HEK293 (cell line): Measurements from ENCODE around the gene LAIR2.

Experiments
- CTCF ChIA-PET: fragments of 350-600 bp; formaldehyde crosslinking; extraction: SDS; loops from one replicate; lab custom pipeline; 2021; ENCODE audit warnings: antibody characterized with exemption; lab: Yijun Ruan, JAX
- POLR2A ChIA-PET: fragments of 300-600 bp; formaldehyde crosslinking; extraction: SDS; loops from one replicate; lab custom pipeline; 2020; ENCODE audit warnings: antibody characterized with exemption, inconsistent platforms; lab: Yijun Ruan, JAX
- H3K27ac ChIP-seq: fragments of 200-500 bp; sonication (Bioruptor generic); 2 replicates; pipeline ENCODE4 v1.5.1; 2014; ENCODE audit warnings: low read depth, low read length, control low read depth, inconsistent platforms; ENCODE audit errors: extremely low read depth
- H3K36me3 ChIP-seq, 2 experiments: fragments of 200-500 bp in 1 of 2; sonication (Bioruptor generic) in 1 of 2; 1 replicate in 1 of 2; 2 replicates in 1 of 2; pipeline ENCODE4 v1.5.1; 2014 to 2017; ENCODE audit warnings: inconsistent platforms in 2 of 2, low read length in 2 of 2; ENCODE audit not compliant: control insufficient read depth in 2 of 2, insufficient read depth in 1 of 2
- H3K4me1 ChIP-seq: fragments of 200-500 bp; sonication (Bioruptor generic); 2 replicates; pipeline ENCODE4 v1.5.1; 2014; ENCODE audit warnings: mild to moderate bottlenecking, low read length, inconsistent platforms; ENCODE audit not compliant: control insufficient read depth, insufficient read depth
- H3K4me3 ChIP-seq: 2 replicates; pipeline ENCODE4 v1.5.1; 2011; ENCODE audit warnings: low read depth, mild to moderate bottlenecking, control low read depth, low read length, moderate library complexity
- H3K9me3 ChIP-seq: fragments of 200-500 bp; sonication (Bioruptor generic); 2 replicates; pipeline ENCODE4 v1.5.1; 2014; ENCODE audit warnings: low read depth, low read length, inconsistent platforms; ENCODE audit not compliant: control insufficient read depth, insufficient read depth
- GFI1B ChIP-seq: fragments of 450-650 bp; formaldehyde crosslinking; IDR thresholded peaks from 2 replicates; pipeline ENCODE4 v1.5.1; 2016; ENCODE audit warnings: missing biosample characterization, missing genetic modification characterization
- HOXC10 ChIP-seq: sonication (generic); formaldehyde crosslinking; IDR thresholded peaks from 2 replicates; pipeline ENCODE4 v1.8.1; 2023; ENCODE audit warnings: mild to moderate bottlenecking, missing genetic modification reagents
- HOXD13 ChIP-seq: sonication (generic); formaldehyde crosslinking; IDR thresholded peaks from 2 replicates; pipeline ENCODE4 v1.8.0; 2022; ENCODE audit warnings: missing genetic modification reagents, borderline replicate concordance
- KLF8 ChIP-seq: fragments of 450-650 bp; formaldehyde crosslinking; IDR thresholded peaks from 2 replicates; pipeline ENCODE4 v1.5.1; 2016; ENCODE audit warnings: missing biosample characterization, missing genetic modification characterization
- OSR2 ChIP-seq: fragments of 450-650 bp; formaldehyde crosslinking; IDR thresholded peaks from 2 replicates; pipeline ENCODE4 v1.5.1; 2016; ENCODE audit warnings: missing biosample characterization, missing genetic modification characterization
- SCRT2 ChIP-seq: fragments of 450-650 bp; formaldehyde crosslinking; IDR thresholded peaks from 2 replicates; pipeline ENCODE4 v1.5.1; 2016; ENCODE audit warnings: missing biosample characterization, missing genetic modification characterization
- SETDB1 ChIP-seq: IDR thresholded peaks from one replicate; pipeline ENCODE4 v1.6.1; 2017; ENCODE audit warnings: mild to moderate bottlenecking, low read length, moderate library complexity, mixed read lengths; ENCODE audit not compliant: insufficient read length
- TRIM28 ChIP-seq: IDR thresholded peaks from 2 replicates; pipeline ENCODE4 v1.6.1; 2011; ENCODE audit warnings: low read length, control low read depth, borderline replicate concordance
- WT1 ChIP-seq: fragments of 450-650 bp; formaldehyde crosslinking; IDR thresholded peaks from 2 replicates; pipeline ENCODE4 v1.5.1; 2016; ENCODE audit warnings: missing biosample characterization, missing genetic modification characterization
- YY2 ChIP-seq: fragments of 450-650 bp; formaldehyde crosslinking; IDR thresholded peaks from 2 replicates; pipeline ENCODE4 v1.5.1; 2016; ENCODE audit warnings: missing biosample characterization, missing genetic modification characterization
- ZBTB21 ChIP-seq: fragments of 450-650 bp; formaldehyde crosslinking; IDR thresholded peaks from 2 replicates; pipeline ENCODE4 v1.5.1; 2017; ENCODE audit warnings: missing biosample characterization, missing genetic modification characterization
- ZBTB8A ChIP-seq: fragments of 450-650 bp; formaldehyde crosslinking; IDR thresholded peaks from 2 replicates; pipeline ENCODE4 v1.5.1; 2016; ENCODE audit warnings: missing biosample characterization, missing genetic modification characterization
- ZNF114 ChIP-seq: fragments of 450-650 bp; formaldehyde crosslinking; IDR thresholded peaks from 2 replicates; pipeline ENCODE4 v1.5.0; 2017; ENCODE audit warnings: missing biosample characterization, missing genetic modification characterization
- ZNF140 ChIP-seq: fragments of 450-650 bp; formaldehyde crosslinking; IDR thresholded peaks from 2 replicates; pipeline ENCODE4 v1.5.1; 2016; ENCODE audit warnings: missing biosample characterization, missing genetic modification characterization
- ZNF169 ChIP-seq: fragments of 450-650 bp; formaldehyde crosslinking; IDR thresholded peaks from 2 replicates; pipeline ENCODE4 v1.5.1; 2016; ENCODE audit warnings: missing biosample characterization, missing genetic modification characterization
- ZNF184 ChIP-seq: fragments of 450-650 bp; IDR thresholded peaks from 2 replicates; pipeline ENCODE4 v1.5.1; 2018; ENCODE audit warnings: missing biosample characterization, mild to moderate bottlenecking, missing genetic modification characterization
- ZNF248 ChIP-seq: fragments of 450-650 bp; formaldehyde crosslinking; IDR thresholded peaks from 2 replicates; pipeline ENCODE4 v1.5.1; 2017; ENCODE audit warnings: missing biosample characterization, missing genetic modification characterization
- ZNF324 ChIP-seq: fragments of 450-650 bp; formaldehyde crosslinking; IDR thresholded peaks from 2 replicates; pipeline ENCODE4 v1.5.1; 2016; ENCODE audit warnings: missing biosample characterization, missing genetic modification characterization
- ZNF341 ChIP-seq: fragments of 450-650 bp; formaldehyde crosslinking; IDR thresholded peaks from 2 replicates; pipeline ENCODE4; 2016; ENCODE audit warnings: low read depth, missing biosample characterization, missing genetic modification characterization
- ZNF423 ChIP-seq: fragments of 450-650 bp; formaldehyde crosslinking; IDR thresholded peaks from 2 replicates; pipeline ENCODE4 v1.5.1; 2016; ENCODE audit warnings: missing biosample characterization, missing genetic modification characterization
- ZNF426 ChIP-seq: fragments of 450-650 bp; formaldehyde crosslinking; IDR thresholded peaks from 2 replicates; pipeline ENCODE4 v1.5.1; 2017; ENCODE audit warnings: missing biosample characterization, missing genetic modification characterization, mild to moderate bottlenecking, inconsistent platforms, moderate library complexity
- ZNF473 ChIP-seq: fragments of 450-650 bp; formaldehyde crosslinking; IDR thresholded peaks from 2 replicates; pipeline ENCODE4 v1.5.1; 2017; ENCODE audit warnings: missing biosample characterization, missing genetic modification characterization
- ZNF549 ChIP-seq: fragments of 450-650 bp; IDR thresholded peaks from 2 replicates; pipeline ENCODE4 v1.5.1; 2018; ENCODE audit warnings: missing biosample characterization, missing genetic modification characterization, mild to moderate bottlenecking, inconsistent platforms, moderate library complexity
- ZNF585B ChIP-seq: fragments of 450-650 bp; formaldehyde crosslinking; IDR thresholded peaks from 2 replicates; pipeline ENCODE4 v1.5.1; 2016; ENCODE audit warnings: missing biosample characterization, missing genetic modification characterization
- ZNF707 ChIP-seq: fragments of 450-650 bp; formaldehyde crosslinking; IDR thresholded peaks from 2 replicates; pipeline ENCODE4 v1.5.1; 2016; ENCODE audit warnings: missing biosample characterization, missing genetic modification characterization
- ZNF768 ChIP-seq: fragments of 450-650 bp; formaldehyde crosslinking; IDR thresholded peaks from 2 replicates; pipeline ENCODE4 v1.5.1; 2018; ENCODE audit warnings: missing biosample characterization, mild to moderate bottlenecking, missing genetic modification characterization
- ZNF792 ChIP-seq: fragments of 450-650 bp; formaldehyde crosslinking; IDR thresholded peaks from 2 replicates; pipeline ENCODE4 v1.5.1; 2016; ENCODE audit warnings: missing biosample characterization, missing genetic modification characterization
- ZNF837 ChIP-seq: fragments of 450-650 bp; formaldehyde crosslinking; IDR thresholded peaks from 2 replicates; pipeline ENCODE4 v1.5.1; 2016; ENCODE audit warnings: missing biosample characterization, missing genetic modification characterization
- ZSCAN16 ChIP-seq: fragments of 450-650 bp; formaldehyde crosslinking; IDR thresholded peaks from 2 replicates; pipeline ENCODE4 v1.5.1; 2016; ENCODE audit warnings: missing biosample characterization, missing genetic modification characterization
- TF ChIP-seq, protein P1 (sequence below): fragments of 450-650 bp; formaldehyde crosslinking; conservative IDR thresholded peaks from 2 replicates; pipeline ENCODE4 v1.5.1; 2016; ENCODE audit warnings: low read depth, missing biosample characterization, missing genetic modification characterization
- TF ChIP-seq, protein P2 (sequence below): fragments of 450-650 bp; formaldehyde crosslinking; IDR thresholded peaks from 2 replicates; pipeline ENCODE4 v1.5.1; 2016; ENCODE audit warnings: missing biosample characterization, missing genetic modification characterization
- TF ChIP-seq, protein P3 (sequence below): fragments of 450-650 bp; formaldehyde crosslinking; IDR thresholded peaks from 2 replicates; pipeline ENCODE4 v1.5.1; 2016; ENCODE audit warnings: missing biosample characterization, missing genetic modification characterization
- TF ChIP-seq, protein P4 (sequence below): fragments of 450-650 bp; formaldehyde crosslinking; IDR thresholded peaks from 2 replicates; pipeline ENCODE4 v1.5.1; 2016; ENCODE audit warnings: missing biosample characterization, missing genetic modification characterization

LAIR2 gene

DNA sequence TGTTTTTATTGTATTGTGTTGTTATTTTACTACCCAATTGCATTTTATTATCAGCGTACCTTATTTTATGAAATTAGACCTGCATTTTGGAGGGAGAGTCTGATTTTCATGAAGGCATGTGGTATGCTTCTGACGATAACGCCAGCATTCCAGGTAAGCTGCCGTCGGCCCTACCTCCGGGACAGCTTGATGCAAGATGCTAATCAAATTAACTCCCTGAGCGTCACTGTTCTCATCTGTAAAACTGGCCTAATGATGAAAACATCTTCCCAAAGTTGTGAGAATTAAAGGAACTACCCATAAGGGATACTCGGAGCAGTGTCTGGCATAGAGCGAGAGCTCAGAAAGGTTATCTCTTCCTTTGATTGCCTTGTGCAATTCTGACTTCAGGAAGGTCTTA, 12.9 kb upstream of the LAIR2 start:
- ChIA-PET CTCF (interaction anchor here (0.6 to 1.7 kb wide), 4 partner anchors 12 to 190 kb away, joined by 3 to 9 read pairs (median 4); no protein-coding TSS in a partner anchor), POLR2A (no interaction called here)
- no peak overlapping the region for H3K4me3 ChIP-seq
- no peak overlapping the region for H3K27ac ChIP-seq
- no peaks in the 10 kb centered on the region for H3K9me3 ChIP-seq
- H3K4me1 ChIP-seq, result no peaks in the 10 kb centered on the region
- H3K36me3 ChIP-seq, result no peaks in the 10 kb centered on the region
- TF ChIP-seq ZNF184 (tag by site-specific recombination) (no peak), ZNF169 (tag by site-specific recombination) (no peak), WT1 (no peak), KLF8 (tag by site-specific recombination) (no peak), ZNF248 (tag by site-specific recombination) (no peak), ZNF837 (tag by site-specific recombination) (no peak), YY2 (no peak), ZNF707 (no peak), ZBTB21 (tag by site-specific recombination) (no peak), TRIM28 (no peak), HOXD13 (no peak), ZNF341 (no peak), GFI1B (tag by site-specific recombination) (no peak)
- TF ChIP-seq, protein P1, sequence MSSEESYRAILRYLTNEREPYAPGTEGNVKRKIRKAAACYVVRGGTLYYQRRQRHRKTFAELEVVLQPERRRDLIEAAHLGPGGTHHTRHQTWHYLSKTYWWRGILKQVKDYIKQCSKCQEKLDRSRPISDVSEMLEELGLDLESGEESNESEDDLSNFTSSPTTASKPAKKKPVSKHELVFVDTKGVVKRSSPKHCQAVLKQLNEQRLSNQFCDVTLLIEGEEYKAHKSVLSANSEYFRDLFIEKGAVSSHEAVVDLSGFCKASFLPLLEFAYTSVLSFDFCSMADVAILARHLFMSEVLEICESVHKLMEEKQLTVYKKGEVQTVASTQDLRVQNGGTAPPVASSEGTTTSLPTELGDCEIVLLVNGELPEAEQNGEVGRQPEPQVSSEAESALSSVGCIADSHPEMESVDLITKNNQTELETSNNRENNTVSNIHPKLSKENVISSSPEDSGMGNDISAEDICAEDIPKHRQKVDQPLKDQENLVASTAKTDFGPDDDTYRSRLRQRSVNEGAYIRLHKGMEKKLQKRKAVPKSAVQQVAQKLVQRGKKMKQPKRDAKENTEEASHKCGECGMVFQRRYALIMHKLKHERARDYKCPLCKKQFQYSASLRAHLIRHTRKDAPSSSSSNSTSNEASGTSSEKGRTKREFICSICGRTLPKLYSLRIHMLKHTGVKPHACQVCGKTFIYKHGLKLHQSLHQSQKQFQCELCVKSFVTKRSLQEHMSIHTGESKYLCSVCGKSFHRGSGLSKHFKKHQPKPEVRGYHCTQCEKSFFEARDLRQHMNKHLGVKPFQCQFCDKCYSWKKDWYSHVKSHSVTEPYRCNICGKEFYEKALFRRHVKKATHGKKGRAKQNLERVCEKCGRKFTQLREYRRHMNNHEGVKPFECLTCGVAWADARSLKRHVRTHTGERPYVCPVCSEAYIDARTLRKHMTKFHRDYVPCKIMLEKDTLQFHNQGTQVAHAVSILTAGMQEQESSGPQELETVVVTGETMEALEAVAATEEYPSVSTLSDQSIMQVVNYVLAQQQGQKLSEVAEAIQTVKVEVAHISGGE, result no peak
- TF ChIP-seq, protein P2, sequence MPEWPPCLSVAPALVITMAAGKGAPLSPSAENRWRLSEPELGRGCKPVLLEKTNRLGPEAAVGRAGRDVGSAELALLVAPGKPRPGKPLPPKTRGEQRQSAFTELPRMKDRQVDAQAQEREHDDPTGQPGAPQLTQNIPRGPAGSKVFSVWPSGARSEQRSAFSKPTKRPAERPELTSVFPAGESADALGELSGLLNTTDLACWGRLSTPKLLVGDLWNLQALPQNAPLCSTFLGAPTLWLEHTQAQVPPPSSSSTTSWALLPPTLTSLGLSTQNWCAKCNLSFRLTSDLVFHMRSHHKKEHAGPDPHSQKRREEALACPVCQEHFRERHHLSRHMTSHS (tag by site-specific recombination), result no peak

DNA sequence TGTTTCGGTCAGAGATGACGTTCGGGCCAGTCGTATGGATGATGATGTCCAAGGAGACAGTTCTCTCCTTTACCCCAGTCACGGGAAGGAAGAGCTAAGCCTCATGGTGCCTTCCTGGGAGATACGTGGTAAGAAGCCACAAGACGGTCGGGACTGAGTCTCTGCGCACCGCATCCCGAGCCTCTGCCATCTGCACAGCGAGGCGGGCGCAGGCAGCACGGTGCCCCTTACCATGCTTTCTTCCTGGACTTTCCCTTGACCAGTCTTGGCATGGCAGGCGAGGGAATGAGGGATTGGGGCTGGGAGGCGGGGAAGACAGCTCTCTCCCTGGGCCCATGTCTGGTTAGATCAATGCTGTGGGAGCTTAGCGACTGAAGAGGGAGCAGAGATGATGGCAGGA, 10.1 kb upstream of the LAIR2 start:
- Histone ChIP-seq H3K4me3 (no peak overlapping the region), H3K27ac (no peak overlapping the region), H3K36me3 (no peaks in the 10 kb centered on the region), H3K4me1 (no peaks in the 10 kb centered on the region), H3K9me3 (no peaks in the 10 kb centered on the region)
- no peak for TF ChIP-seq ZNF837 (tag by site-specific recombination)
- TF ChIP-seq ZNF585B (tag by site-specific recombination), result no peak
- TF ChIP-seq SCRT2, result no peak
- no peak for TF ChIP-seq ZNF324 (tag by site-specific recombination)
- TF ChIP-seq, protein P3, sequence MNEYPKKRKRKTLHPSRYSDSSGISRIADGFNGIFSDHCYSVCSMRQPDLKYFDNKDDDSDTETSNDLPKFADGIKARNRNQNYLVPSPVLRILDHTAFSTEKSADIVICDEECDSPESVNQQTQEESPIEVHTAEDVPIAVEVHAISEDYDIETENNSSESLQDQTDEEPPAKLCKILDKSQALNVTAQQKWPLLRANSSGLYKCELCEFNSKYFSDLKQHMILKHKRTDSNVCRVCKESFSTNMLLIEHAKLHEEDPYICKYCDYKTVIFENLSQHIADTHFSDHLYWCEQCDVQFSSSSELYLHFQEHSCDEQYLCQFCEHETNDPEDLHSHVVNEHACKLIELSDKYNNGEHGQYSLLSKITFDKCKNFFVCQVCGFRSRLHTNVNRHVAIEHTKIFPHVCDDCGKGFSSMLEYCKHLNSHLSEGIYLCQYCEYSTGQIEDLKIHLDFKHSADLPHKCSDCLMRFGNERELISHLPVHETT (tag by site-specific recombination), result no peak
- no peak for TF ChIP-seq ZNF114 (tag by site-specific recombination)
- TF ChIP-seq ZNF473, result no peak
- TF ChIP-seq ZNF792 (tag by site-specific recombination), result no peak
- TF ChIP-seq ZBTB8A (tag by site-specific recombination), result no peak
- TF ChIP-seq ZNF549 (tag by site-specific recombination), result no peak
- TF ChIP-seq HOXC10 (CRISPR knock-in tag), result no peak
- no peak for TF ChIP-seq OSR2 (tag by site-specific recombination)
- TF ChIP-seq, protein P4, sequence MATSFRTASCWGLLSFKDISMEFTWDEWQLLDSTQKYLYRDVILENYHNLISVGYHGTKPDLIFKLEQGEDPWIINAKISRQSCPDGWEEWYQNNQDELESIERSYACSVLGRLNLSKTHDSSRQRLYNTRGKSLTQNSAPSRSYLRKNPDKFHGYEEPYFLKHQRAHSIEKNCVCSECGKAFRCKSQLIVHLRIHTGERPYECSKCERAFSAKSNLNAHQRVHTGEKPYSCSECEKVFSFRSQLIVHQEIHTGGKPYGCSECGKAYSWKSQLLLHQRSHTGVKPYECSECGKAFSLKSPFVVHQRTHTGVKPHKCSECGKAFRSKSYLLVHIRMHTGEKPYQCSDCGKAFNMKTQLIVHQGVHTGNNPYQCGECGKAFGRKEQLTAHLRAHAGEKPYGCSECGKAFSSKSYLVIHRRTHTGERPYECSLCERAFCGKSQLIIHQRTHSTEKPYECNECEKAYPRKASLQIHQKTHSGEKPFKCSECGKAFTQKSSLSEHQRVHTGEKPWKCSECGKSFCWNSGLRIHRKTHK (tag by site-specific recombination), result no peak
- TF ChIP-seq ZNF768, result no peak
- TF ChIP-seq ZNF423 (tag by site-specific recombination), result no peak
- no peak for TF ChIP-seq ZNF140
- TF ChIP-seq SETDB1, result no peak
- TF ChIP-seq ZNF248 (tag by site-specific recombination), result no peak
- TF ChIP-seq ZSCAN16 (tag by site-specific recombination), result no peak
- no peak for TF ChIP-seq ZNF426 (tag by site-specific recombination)
- POLR2A ChIA-PET, result no interaction called here
- CTCF ChIA-PET, result no interaction called here
